Fibroblast of lung (primary cell): ENCODE measurements around the gene SEMA5B.

ENCODE experiments used
- EZH2 ChIP-seq: IDR thresholded peaks from 2 replicates; pipeline ENCODE4 v1.5.1; 2012; ENCODE audit warnings: low read length, control low read depth, mild to moderate bottlenecking; ENCODE audit errors: missing control alignments
- TF ChIP-seq, protein P1 (sequence below), 2 donors: IDR thresholded peaks in 1 of 2; conservative IDR thresholded peaks in 1 of 2; 1 replicate in 1 of 2; 2 replicates in 1 of 2; pipeline ENCODE4 v1.5.1; 2011 to 2012; ENCODE audit warnings: low read length in 2 of 2, control low read depth in 1 of 2, inconsistent platforms in 1 of 2, low read depth in 1 of 2, mild to moderate bottlenecking in 1 of 2

DNA sequence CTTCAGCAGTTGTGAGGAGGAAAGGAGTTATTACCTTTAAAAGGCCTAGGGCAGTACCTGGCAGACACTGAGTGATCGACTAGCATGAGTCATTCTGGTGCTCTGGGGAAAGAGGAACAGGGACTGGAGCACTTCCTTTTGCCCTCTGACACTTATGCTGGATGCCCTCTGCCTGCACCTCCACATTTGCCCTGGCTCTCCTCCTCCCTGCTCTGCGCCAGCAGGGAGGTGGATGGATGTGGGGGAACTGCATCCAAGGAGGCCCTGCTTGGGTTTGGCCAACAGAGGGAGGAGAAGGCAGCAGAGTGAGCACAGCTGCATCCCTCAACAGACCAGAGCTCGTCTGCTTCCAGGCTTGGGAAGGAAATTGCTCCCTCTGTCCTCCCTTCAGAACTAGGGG is 75.0 kb downstream of the SEMA5B start:
- TF ChIP-seq, protein P1, sequence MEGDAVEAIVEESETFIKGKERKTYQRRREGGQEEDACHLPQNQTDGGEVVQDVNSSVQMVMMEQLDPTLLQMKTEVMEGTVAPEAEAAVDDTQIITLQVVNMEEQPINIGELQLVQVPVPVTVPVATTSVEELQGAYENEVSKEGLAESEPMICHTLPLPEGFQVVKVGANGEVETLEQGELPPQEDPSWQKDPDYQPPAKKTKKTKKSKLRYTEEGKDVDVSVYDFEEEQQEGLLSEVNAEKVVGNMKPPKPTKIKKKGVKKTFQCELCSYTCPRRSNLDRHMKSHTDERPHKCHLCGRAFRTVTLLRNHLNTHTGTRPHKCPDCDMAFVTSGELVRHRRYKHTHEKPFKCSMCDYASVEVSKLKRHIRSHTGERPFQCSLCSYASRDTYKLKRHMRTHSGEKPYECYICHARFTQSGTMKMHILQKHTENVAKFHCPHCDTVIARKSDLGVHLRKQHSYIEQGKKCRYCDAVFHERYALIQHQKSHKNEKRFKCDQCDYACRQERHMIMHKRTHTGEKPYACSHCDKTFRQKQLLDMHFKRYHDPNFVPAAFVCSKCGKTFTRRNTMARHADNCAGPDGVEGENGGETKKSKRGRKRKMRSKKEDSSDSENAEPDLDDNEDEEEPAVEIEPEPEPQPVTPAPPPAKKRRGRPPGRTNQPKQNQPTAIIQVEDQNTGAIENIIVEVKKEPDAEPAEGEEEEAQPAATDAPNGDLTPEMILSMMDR (conservative IDR thresholded peaks at IDR 0.05 in 1 of 2, IDR thresholded peaks at IDR 0.05 in 1 of 2; ENCODE audit: low read depth in 1 of 2, low read length in 2 of 2) = no peak
- no peak for TF ChIP-seq EZH2
